GM12874 (cell line): ENCODE results near the gene CACNA1I.

Experiments used
- CTCF ChIP-seq: IDR thresholded peaks from 2 replicates; pipeline ENCODE4 v1.5.1; 2011; ENCODE audit warnings: low read depth, mild to moderate bottlenecking, control low read depth, low read length, moderate library complexity; ENCODE audit not compliant: insufficient read depth

The CACNA1I gene

GRCh38 chr22:39690881-39691605 lies 120.5 kb downstream of the CACNA1I start:
- no peak for TF ChIP-seq CTCF

GRCh38 chr22:39693943-39694500 lies 123.5 kb downstream of the CACNA1I start:
- TF ChIP-seq CTCF: no peak

- TF ChIP-seq CTCF: no peak
Measured at GRCh38 chr22:39697790-39698430, 127.4 kb downstream of the CACNA1I start.

- no peak for TF ChIP-seq CTCF
Measured at GRCh38 chr22:39699631-39700360, 129.2 kb downstream of the CACNA1I start.

- no peak for TF ChIP-seq CTCF
Measured at GRCh38 chr22:39700565-39700964, 130.0 kb downstream of the CACNA1I start.

GRCh38 chr22:39703091-39703490 lies 132.5 kb downstream of the CACNA1I start:
- no peak for TF ChIP-seq CTCF

- no peak for TF ChIP-seq CTCF
Measured at GRCh38 chr22:39703928-39704639, 133.5 kb downstream of the CACNA1I start.
